GM12865 (cell line): ENCODE results near the gene TMEM244.

ENCODE experiments used
- DNase-seq: peaks from one replicate; pipeline ENCODE4 v3.0.0; 2010; ENCODE audit warnings: low read depth
- H3K4me3 ChIP-seq: 2 replicates; pipeline ENCODE4 v1.5.1; 2011; ENCODE audit warnings: mild to moderate bottlenecking, low read depth, low read length, control low read depth
- CTCF ChIP-seq: IDR thresholded peaks from 2 replicates; pipeline ENCODE4 v1.5.1; 2011; ENCODE audit warnings: low read length, control low read depth, low read depth, inconsistent platforms; ENCODE audit not compliant: insufficient read depth; ENCODE audit errors: missing control alignments

Gene TMEM244

GRCh38 chr6:129867403-129867802, 6.3 kb upstream of the TMEM244 start:
- TF ChIP-seq CTCF, result no peak
- no peak for DNase-seq

GRCh38 chr6:129866688-129867087, 5.6 kb upstream of the TMEM244 start:
- TF ChIP-seq CTCF, result no peak
- no peak overlapping the region for H3K4me3 ChIP-seq
- DNase-seq, result no peak

More at GRCh38 chr6:129867403-129867802, 6.3 kb upstream of the TMEM244 start:
- H3K4me3 ChIP-seq, result no peak overlapping the region

GRCh38 chr6:129866256-129866655, 5.1 kb upstream of the TMEM244 start:
- no peak for DNase-seq
- no peak for TF ChIP-seq CTCF
- no peak overlapping the region for H3K4me3 ChIP-seq

GRCh38 chr6:129865013-129865412, 3.9 kb upstream of the TMEM244 start:
- DNase-seq, result no peak
- no peak for TF ChIP-seq CTCF
- H3K4me3 ChIP-seq, result no peak overlapping the region

- TF ChIP-seq CTCF, result no peak
- no peak overlapping the region for H3K4me3 ChIP-seq
- no peak for DNase-seq
Observed at GRCh38 chr6:129863664-129864063, 2.5 kb upstream of the TMEM244 start.

GRCh38 chr6:129859524-129859923, 1.6 kb downstream of the TMEM244 start:
- DNase-seq, result no peak
- no peak for TF ChIP-seq CTCF
- no peak overlapping the region for H3K4me3 ChIP-seq

- no peak for TF ChIP-seq CTCF
- no peak for DNase-seq
- H3K4me3 ChIP-seq, result no peak overlapping the region
Observed at GRCh38 chr6:129857838-129858237, 3.3 kb downstream of the TMEM244 start.
